HG03354 (cell line): ENCODE results near the gene CNNM4.

Source experiments
- ATAC-seq: cut with Tn5 transposase; IDR thresholded peaks from one replicate; pipeline ENCODE4 v1.9.1; 2021; ENCODE audit warnings: mild to moderate bottlenecking; ENCODE audit not compliant: unreplicated experiment, poor library complexity, severe bottlenecking

Gene CNNM4

GRCh38 chr2:96760036-96760985 lies at the start of gene CNNM4:
Gene CNNM4 (plus strand): TSS chr2:96760902. CDS start chr2:96761000, 98 bp downstream.
- peak; percentile 83 for ATAC-seq

- no peak for ATAC-seq
Measured at GRCh38 chr2:96710985-96711384, 49.7 kb upstream of the CNNM4 start.

GRCh38 chr2:96715658-96716057 lies 45.0 kb upstream of the CNNM4 start:
- ATAC-seq: no peak

GRCh38 chr2:96716388-96716787 lies 44.3 kb upstream of the CNNM4 start:
- ATAC-seq: no peak

GRCh38 chr2:96726131-96726530 lies 34.6 kb upstream of the CNNM4 start:
- no peak for ATAC-seq

GRCh38 chr2:96727431-96727830 lies 33.3 kb upstream of the CNNM4 start:
- ATAC-seq: no peak

GRCh38 chr2:96729748-96730147 lies 31.0 kb upstream of the CNNM4 start:
- no peak for ATAC-seq

- no peak for ATAC-seq
Measured at GRCh38 chr2:96730212-96730611, 30.5 kb upstream of the CNNM4 start.

GRCh38 chr2:96733931-96734330 lies 26.8 kb upstream of the CNNM4 start:
- no peak for ATAC-seq

GRCh38 chr2:96734880-96735583 lies 25.7 kb upstream of the CNNM4 start:
- no peak for ATAC-seq

- no peak for ATAC-seq
Measured at GRCh38 chr2:96737251-96737650, 23.5 kb upstream of the CNNM4 start.

GRCh38 chr2:96737831-96738230 lies 22.9 kb upstream of the CNNM4 start:
- ATAC-seq: no peak

GRCh38 chr2:96739076-96739632 lies 21.5 kb upstream of the CNNM4 start:
- no peak for ATAC-seq

- peak; percentile 99 for ATAC-seq
Measured at GRCh38 chr2:96739633-96740428, 20.9 kb upstream of the CNNM4 start, which contains the start of gene LMAN2L. Gene LMAN2L (minus strand): TSS chr2:96740064. CDS start chr2:96740040, 24 bp downstream.

GRCh38 chr2:96747061-96747617 lies 13.6 kb upstream of the CNNM4 start:
- no peak for ATAC-seq

GRCh38 chr2:96751800-96752199 lies 8.9 kb upstream of the CNNM4 start:
- no peak for ATAC-seq

- no peak for ATAC-seq
Measured at GRCh38 chr2:96753661-96754282, 6.9 kb upstream of the CNNM4 start.

GRCh38 chr2:96754317-96754716 lies 6.4 kb upstream of the CNNM4 start:
- ATAC-seq: no peak
